Astrocyte (in vitro differentiated cells and primary cell): ENCODE results near the gene SLC4A5. TPM values are rescaled to one million over a fixed set of nuclear protein-coding genes. Genes with fewer than 3 reads are reported as not detected.

Experiments used
- DNase-seq: peaks from one replicate; pipeline ENCODE4 v3.0.0-alpha.2; 2010; ENCODE audit warnings: low read depth
- FAIRE-seq: peaks from 2 replicates; lab custom pipeline; 2011; peaks lifted over from hg19 to GRCh38; lab: Jason Lieb, UNC
- H2AFZ ChIP-seq: 2 replicates; pipeline ENCODE4 v1.6.0; 2012; ENCODE audit warnings: low read depth, low read length, inconsistent platforms
- H3K27ac ChIP-seq: 2 replicates; pipeline ENCODE4 v1.5.1; 2011; ENCODE audit warnings: low read depth, low read length, inconsistent platforms
- H3K27me3 ChIP-seq: 2 replicates; pipeline ENCODE4 v1.6.0; 2011; ENCODE audit warnings: low read length, inconsistent platforms; ENCODE audit not compliant: insufficient read depth
- H3K36me3 ChIP-seq: 2 replicates; pipeline ENCODE4 v1.5.1; 2011; ENCODE audit warnings: low read length, inconsistent platforms; ENCODE audit not compliant: insufficient read depth
- H3K4me1 ChIP-seq: 2 replicates; pipeline ENCODE4 v1.5.1; 2011; ENCODE audit warnings: low read length, inconsistent platforms; ENCODE audit not compliant: insufficient read depth
- H3K4me2 ChIP-seq: 2 replicates; pipeline ENCODE4 v1.6.0; 2012; ENCODE audit warnings: low read length, inconsistent platforms
- H3K4me3 ChIP-seq: 2 replicates; pipeline ENCODE4 v1.5.1; 2011; ENCODE audit warnings: low read depth, mild to moderate bottlenecking, low read length, inconsistent platforms; ENCODE audit not compliant: insufficient read depth
- H3K79me2 ChIP-seq: 2 replicates; pipeline ENCODE4 v1.6.0; 2012; ENCODE audit warnings: mild to moderate bottlenecking, low read length, inconsistent platforms; ENCODE audit not compliant: insufficient read depth
- H3K9ac ChIP-seq: 2 replicates; pipeline ENCODE4 v1.6.0; 2012; ENCODE audit warnings: mild to moderate bottlenecking, low read length, inconsistent platforms
- H3K9me3 ChIP-seq: 2 replicates; pipeline ENCODE4 v1.5.1; 2012; ENCODE audit warnings: low read depth, mild to moderate bottlenecking, low read length, inconsistent platforms; ENCODE audit not compliant: insufficient read depth
- H4K20me1 ChIP-seq: 2 replicates; pipeline ENCODE4 v1.6.0; 2012; ENCODE audit warnings: low read length, inconsistent platforms; ENCODE audit not compliant: insufficient read depth
- H3K27ac Mint-ChIP-seq: one replicate; pipeline ENCODE4 v1.8.0; 2021; ENCODE audit warnings: mild to moderate bottlenecking, mixed read lengths; ENCODE audit not compliant: unreplicated experiment
- H3K27me3 Mint-ChIP-seq: one replicate; pipeline ENCODE4 v1.8.0; 2021; ENCODE audit warnings: low read depth, mixed read lengths; ENCODE audit not compliant: unreplicated experiment
- H3K36me3 Mint-ChIP-seq: one replicate; pipeline ENCODE4 v1.8.0; 2021; ENCODE audit warnings: low read depth, mixed read lengths; ENCODE audit not compliant: unreplicated experiment
- H3K4me1 Mint-ChIP-seq: one replicate; pipeline ENCODE4 v1.8.0; 2021; ENCODE audit warnings: low read depth, mixed read lengths; ENCODE audit not compliant: unreplicated experiment
- H3K4me3 Mint-ChIP-seq: one replicate; pipeline ENCODE4 v1.8.0; 2021; ENCODE audit warnings: mild to moderate bottlenecking, moderate library complexity, mixed read lengths; ENCODE audit not compliant: unreplicated experiment
- H3K9me3 Mint-ChIP-seq: one replicate; pipeline ENCODE4 v1.8.0; 2021; ENCODE audit warnings: mild to moderate bottlenecking, mixed read lengths; ENCODE audit not compliant: unreplicated experiment
- EZH2 ChIP-seq: IDR thresholded peaks from 2 replicates; pipeline ENCODE4 v1.6.1; 2012; ENCODE audit warnings: mild to moderate bottlenecking, low read length, inconsistent platforms; ENCODE audit not compliant: insufficient read depth
- total RNA-seq: library from RNA; stranded (reverse); gene quantifications from 2 replicates; pipeline ENCODE4 v1.2.1, GENCODE V29; 2021
- TF ChIP-seq, protein P1 (sequence below): IDR thresholded peaks from 2 replicates; pipeline ENCODE4 v1.5.1; 2011; ENCODE audit warnings: low read depth, mild to moderate bottlenecking, inconsistent platforms, low read length, moderate library complexity; ENCODE audit not compliant: insufficient read depth

SLC4A5 gene
- total RNA-seq, 1 donor from 2014 or later = 0.41 TPM

DNA sequence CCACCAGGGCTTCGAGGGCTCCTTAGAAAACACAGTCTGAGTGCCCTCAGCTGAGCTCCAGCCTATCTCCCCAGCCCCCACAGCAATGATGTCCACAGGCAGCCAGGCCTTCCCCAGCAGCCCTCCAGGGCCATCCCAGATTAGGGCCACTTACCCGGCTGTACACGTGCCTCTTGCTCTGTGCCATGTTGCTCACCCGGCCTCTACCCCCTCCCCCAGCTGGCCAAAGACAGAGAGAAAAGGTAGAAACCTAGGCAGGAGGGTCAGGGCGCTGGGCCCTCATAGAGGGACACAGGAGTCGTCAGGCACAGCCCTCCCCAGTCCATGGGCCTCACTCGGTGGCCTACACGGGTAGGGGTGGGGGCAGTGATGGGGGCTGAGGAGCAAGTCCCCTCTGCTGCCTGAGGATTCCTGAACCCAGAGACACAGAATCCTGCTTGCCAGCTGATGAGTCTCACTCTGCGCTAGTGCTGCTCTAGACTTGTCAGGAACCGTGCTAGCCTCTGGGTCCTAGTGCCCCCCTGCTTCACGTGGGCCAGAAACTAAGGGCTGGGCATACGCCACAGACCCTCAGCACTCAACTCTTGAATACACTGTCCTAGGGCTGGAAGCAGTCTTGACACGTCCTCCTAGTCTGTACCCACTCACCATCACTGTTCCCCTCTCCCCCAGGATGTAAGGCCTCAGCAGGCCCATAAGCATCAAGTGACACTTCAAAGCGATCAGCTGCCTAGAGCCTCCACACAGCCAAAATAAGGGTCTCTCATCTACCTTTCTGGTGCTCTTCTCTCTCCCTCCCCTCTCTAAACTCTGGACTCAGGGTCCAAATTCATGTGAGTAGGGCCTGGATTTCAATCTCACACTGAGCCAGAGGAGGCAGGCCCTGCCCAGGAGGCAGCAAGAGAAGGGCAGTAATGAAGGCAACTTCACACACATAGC lies 36.9 kb upstream of the SLC4A5 start, which contains the start of gene DCTN1:
Gene DCTN1, minus strand, starts transcription at position 461 of the 939 bp plus-strand sequence. Its CDS starts 274 bp downstream, at position 187.
- Mint-ChIP-seq H3K36me3 (peaks cover 22% of the 10 kb centered on the region), H3K27me3 (no peaks in the 10 kb centered on the region), H3K9me3 (no peaks in the 10 kb centered on the region), H3K27ac (peak within 1 kb of the TSS; percentile 88), H3K4me1 (peaks cover 22% of the 10 kb centered on the region), H3K4me3 (peak within 1 kb of the TSS; percentile 87)
- H3K9me3 ChIP-seq = no peaks in the 10 kb centered on the region
- DNase-seq = peak; percentile 70
- H3K4me2 ChIP-seq = peak within 1 kb of the TSS; percentile 90
- peaks cover 90% of the 10 kb centered on the region for H4K20me1 ChIP-seq
- peaks cover 19% of the 10 kb centered on the region for H3K4me1 ChIP-seq
- peak within 1 kb of the TSS; percentile 49 for H3K27ac ChIP-seq
- FAIRE-seq = no peak
- peak within 1 kb of the TSS; percentile 48 for H3K4me3 ChIP-seq
- no peak for TF ChIP-seq EZH2
- TF ChIP-seq, protein P1, sequence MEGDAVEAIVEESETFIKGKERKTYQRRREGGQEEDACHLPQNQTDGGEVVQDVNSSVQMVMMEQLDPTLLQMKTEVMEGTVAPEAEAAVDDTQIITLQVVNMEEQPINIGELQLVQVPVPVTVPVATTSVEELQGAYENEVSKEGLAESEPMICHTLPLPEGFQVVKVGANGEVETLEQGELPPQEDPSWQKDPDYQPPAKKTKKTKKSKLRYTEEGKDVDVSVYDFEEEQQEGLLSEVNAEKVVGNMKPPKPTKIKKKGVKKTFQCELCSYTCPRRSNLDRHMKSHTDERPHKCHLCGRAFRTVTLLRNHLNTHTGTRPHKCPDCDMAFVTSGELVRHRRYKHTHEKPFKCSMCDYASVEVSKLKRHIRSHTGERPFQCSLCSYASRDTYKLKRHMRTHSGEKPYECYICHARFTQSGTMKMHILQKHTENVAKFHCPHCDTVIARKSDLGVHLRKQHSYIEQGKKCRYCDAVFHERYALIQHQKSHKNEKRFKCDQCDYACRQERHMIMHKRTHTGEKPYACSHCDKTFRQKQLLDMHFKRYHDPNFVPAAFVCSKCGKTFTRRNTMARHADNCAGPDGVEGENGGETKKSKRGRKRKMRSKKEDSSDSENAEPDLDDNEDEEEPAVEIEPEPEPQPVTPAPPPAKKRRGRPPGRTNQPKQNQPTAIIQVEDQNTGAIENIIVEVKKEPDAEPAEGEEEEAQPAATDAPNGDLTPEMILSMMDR = no peak
- H2AFZ ChIP-seq = no peak within 1 kb of the TSS
- peak within 1 kb of the TSS; percentile 80 for H3K9ac ChIP-seq
- H3K27me3 ChIP-seq = no peaks in the 10 kb centered on the region
- H3K36me3 ChIP-seq = peaks cover 9% of the 10 kb centered on the region
- H3K79me2 ChIP-seq = peaks cover 76% of the 10 kb centered on the region

DNA sequence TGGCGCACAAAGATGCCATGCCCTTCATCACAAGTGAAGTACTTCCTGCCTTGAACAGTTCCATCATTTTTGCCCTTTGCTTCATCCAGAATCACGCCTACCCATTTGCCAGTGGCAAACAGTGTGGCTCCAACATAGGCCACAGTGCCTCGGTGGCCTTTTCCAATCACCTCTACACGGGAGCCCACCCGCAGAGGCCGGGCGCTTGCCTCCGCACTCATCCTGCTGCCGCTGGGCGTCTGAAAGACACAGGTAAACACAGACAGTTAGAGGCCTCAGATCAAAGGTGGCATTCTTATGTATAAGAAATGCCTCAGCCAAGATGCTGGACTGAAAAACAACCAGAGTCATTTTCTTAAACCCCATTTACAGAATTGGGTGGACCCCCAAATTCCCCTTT lies 34.8 kb upstream of the SLC4A5 start:
- Mint-ChIP-seq H3K36me3 (peaks cover 24% of the 10 kb centered on the region), H3K27me3 (no peaks in the 10 kb centered on the region), H3K4me1 (peaks cover 40% of the 10 kb centered on the region), H3K9me3 (no peaks in the 10 kb centered on the region), H3K27ac (peak overlapping the region; percentile 85), H3K4me3 (no peak overlapping the region)
- Histone ChIP-seq H3K4me3 (no peak overlapping the region), H3K36me3 (peaks cover 6% of the 10 kb centered on the region), H2AFZ (no peak overlapping the region), H3K27me3 (no peaks in the 10 kb centered on the region), H4K20me1 (peaks cover 88% of the 10 kb centered on the region), H3K4me2 (no peak overlapping the region), H3K27ac (no peak overlapping the region), H3K79me2 (peaks cover 75% of the 10 kb centered on the region), H3K9ac (no peak overlapping the region), H3K4me1 (peaks cover 17% of the 10 kb centered on the region), H3K9me3 (no peaks in the 10 kb centered on the region)
- TF ChIP-seq, protein P1 = no peak
- no peak for TF ChIP-seq EZH2
- FAIRE-seq (no peak), DNase-seq (no peak)

DNA sequence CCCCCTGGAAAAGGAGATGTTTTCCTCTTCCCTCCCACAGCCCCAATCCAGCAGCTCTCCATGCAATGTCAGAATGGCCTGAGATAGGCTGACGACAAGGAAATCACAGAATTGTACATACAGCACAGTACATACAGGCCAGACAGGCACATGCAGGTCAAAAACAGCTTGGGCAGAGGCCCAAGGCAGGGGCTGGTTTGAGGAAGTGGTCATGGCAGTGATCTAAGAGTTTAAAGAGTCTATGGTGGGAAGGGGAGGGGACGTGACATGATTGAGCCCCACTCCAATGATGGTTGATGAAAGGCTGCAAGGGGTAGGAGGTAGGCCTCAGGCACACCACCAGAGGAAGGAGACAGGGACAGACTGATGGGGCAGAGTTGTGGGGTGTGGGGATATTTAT lies 32.6 kb upstream of the SLC4A5 start:
- peaks cover 66% of the 10 kb centered on the region for H3K79me2 ChIP-seq
- H3K9me3 ChIP-seq = no peaks in the 10 kb centered on the region
- H2AFZ ChIP-seq = no peak overlapping the region
- H4K20me1 ChIP-seq = peaks cover 93% of the 10 kb centered on the region
- H3K36me3 ChIP-seq = peaks cover 10% of the 10 kb centered on the region
- no peak overlapping the region for H3K9ac ChIP-seq
- peaks cover 17% of the 10 kb centered on the region for H3K4me1 ChIP-seq
- TF ChIP-seq, protein P1 = no peak
- no peak for TF ChIP-seq EZH2
- H3K27me3 Mint-ChIP-seq = no peaks in the 10 kb centered on the region
- H3K27ac ChIP-seq = no peak overlapping the region
- FAIRE-seq (no peak), DNase-seq (no peak)
- H3K27me3 ChIP-seq = no peaks in the 10 kb centered on the region
- no peak overlapping the region for H3K4me3 Mint-ChIP-seq
- H3K27ac Mint-ChIP-seq = no peak overlapping the region
- H3K9me3 Mint-ChIP-seq = no peaks in the 10 kb centered on the region
- peaks cover 31% of the 10 kb centered on the region for H3K36me3 Mint-ChIP-seq
- H3K4me2 ChIP-seq = no peak overlapping the region
- H3K4me3 ChIP-seq = no peak overlapping the region
- peaks cover 38% of the 10 kb centered on the region for H3K4me1 Mint-ChIP-seq
